Activated naive CD4-positive, alpha-beta T cell treated with anti-CD3 and anti-CD28 coated beads for 36 hours (primary cell): Measurements from ENCODE around the gene PIKFYVE. TPM values are rescaled to one million over a fixed set of nuclear protein-coding genes. Genes with fewer than 3 reads are reported as not detected.
"Not testable (repeated sequence)": the region's sequence is repeated elsewhere in the genome, so short reads cannot be mapped to it uniquely, and the experiment has no call there.

Experiments
- CTCF ChIA-PET: fragments of 350-600 bp; sonication (Branson Sonifier 250); formaldehyde crosslinking; loops from one replicate; lab custom pipeline; 2021; ENCODE audit warnings: antibody characterized with exemption; lab: Charles Lee
- DNase-seq: peaks from one replicate; pipeline ENCODE4 v3.0.0-alpha.2; 2020
- H3K27ac Mint-ChIP-seq: one replicate; pipeline ENCODE4 v1.8.0; 2021; ENCODE audit warnings: mild to moderate bottlenecking, mixed read lengths
- H3K27me3 Mint-ChIP-seq: one replicate; pipeline ENCODE4 v1.8.0; 2021; ENCODE audit warnings: low read depth, mixed read lengths
- H3K36me3 Mint-ChIP-seq: one replicate; pipeline ENCODE4 v1.8.0; 2021; ENCODE audit warnings: low read depth, mixed read lengths
- H3K4me1 Mint-ChIP-seq: one replicate; pipeline ENCODE4 v1.8.0; 2021; ENCODE audit warnings: low read depth, mixed read lengths
- H3K4me3 Mint-ChIP-seq: one replicate; pipeline ENCODE4 v1.8.0; 2021; ENCODE audit warnings: mild to moderate bottlenecking, moderate library complexity, mixed read lengths
- H3K9me3 Mint-ChIP-seq: one replicate; pipeline ENCODE4 v1.8.0; 2021; ENCODE audit warnings: mixed read lengths
- intact Hi-C: fragments of 100-400 bp; cut with micrococcal nuclease; formaldehyde crosslinking; loops from one replicate; pipeline ENCODE4 v1.15.1; 2023
- total RNA-seq, 2 experiments: library from RNA; stranded (reverse); gene quantifications; one replicate each; pipeline ENCODE4 v1.2.3, GENCODE V29; 2021

PIKFYVE gene
- total RNA-seq, 2 experiments from 2014 or later = 20.2 to 22.4 TPM

- Mint-ChIP-seq H3K27ac (no peak overlapping the region), H3K9me3 (no peaks in the 10 kb centered on the region), H3K4me1 (no peaks in the 10 kb centered on the region), H3K4me3 (no peak overlapping the region), H3K27me3 (peaks cover 9% of the 10 kb centered on the region), H3K36me3 (peaks cover under 1% of the 10 kb centered on the region)
- DNase-seq = no peak
- CTCF ChIA-PET = no interaction called here
- intact Hi-C loops = loop anchor here (10.0 kb wide), 1 partner anchor 1594 kb away; no protein-coding TSS in a partner anchor
Measured at GRCh38 chr2:208370881-208371633, 105.0 kb downstream of the PIKFYVE start.

- DNase-seq = no peak
- intact Hi-C loops = loop anchor here (10.0 kb wide), 1 partner anchor 1593 kb away; no protein-coding TSS in a partner anchor
- no peaks in the 10 kb centered on the region for H3K36me3 Mint-ChIP-seq
- CTCF ChIA-PET = no interaction called here
- H3K9me3 Mint-ChIP-seq = no peaks in the 10 kb centered on the region
- no peak overlapping the region for H3K27ac Mint-ChIP-seq
- H3K27me3 Mint-ChIP-seq = peaks cover 9% of the 10 kb centered on the region
- H3K4me1 Mint-ChIP-seq = no peaks in the 10 kb centered on the region
- no peak overlapping the region for H3K4me3 Mint-ChIP-seq
Measured at GRCh38 chr2:208371634-208371935, 105.5 kb downstream of the PIKFYVE start.

DNA sequence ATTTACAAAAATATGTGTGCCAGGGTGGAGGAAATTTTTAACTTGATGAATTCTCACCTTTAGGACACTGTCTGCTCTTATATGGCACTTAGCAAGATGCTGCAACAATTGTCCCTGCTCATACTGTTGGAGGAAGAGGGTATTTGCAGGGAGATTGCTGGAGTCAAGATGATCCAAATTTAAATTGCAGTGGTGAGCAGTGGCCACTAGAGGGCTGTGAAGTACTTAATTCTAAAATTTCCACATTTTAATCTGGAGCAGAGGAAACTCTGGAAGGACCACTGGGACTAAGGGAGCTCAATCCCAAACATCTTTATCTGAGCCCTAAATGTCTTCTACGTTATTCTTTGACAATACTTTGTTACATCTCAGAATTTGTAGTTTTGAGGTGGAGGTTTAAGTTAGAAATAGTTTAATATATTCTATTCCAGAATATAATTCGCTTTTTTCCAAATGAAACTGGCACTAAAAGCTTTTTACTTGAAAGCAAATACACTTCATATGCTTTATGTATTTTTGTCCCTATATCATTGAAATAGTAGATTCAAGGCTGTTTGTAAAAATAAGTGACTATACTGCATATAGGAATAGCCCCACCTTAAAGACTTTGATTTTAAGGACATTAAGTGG lies 107.5 kb downstream of the PIKFYVE start:
- Mint-ChIP-seq H3K4me1 (no peaks in the 10 kb centered on the region), H3K27ac (no peak overlapping the region), H3K4me3 (no peak overlapping the region), H3K27me3 (peaks cover 2% of the 10 kb centered on the region), H3K9me3 (no peaks in the 10 kb centered on the region), H3K36me3 (no peaks in the 10 kb centered on the region)
- DNase-seq = peak; percentile 45
- intact Hi-C loops = loop anchor here (1.0 to 10.0 kb wide), 3 partner anchors 198 to 1591 kb away; no protein-coding TSS in a partner anchor
- CTCF ChIA-PET = interaction anchor here (0.8 to 1.5 kb wide), 8 partner anchors 12 to 1588 kb away, joined by 3 to 4 read pairs (median 3); no protein-coding TSS in a partner anchor

GRCh38 chr2:208375491-208376068 lies 109.5 kb downstream of the PIKFYVE start:
- Mint-ChIP-seq H3K4me1 (no peaks in the 10 kb centered on the region), H3K9me3 (no peaks in the 10 kb centered on the region), H3K4me3 (no peak overlapping the region), H3K27ac (no peak overlapping the region), H3K36me3 (no peaks in the 10 kb centered on the region), H3K27me3 (peaks cover 5% of the 10 kb centered on the region)
- DNase-seq = no peak
- intact Hi-C loops = loop anchor here (10.0 kb wide), 1 partner anchor 1589 kb away; no protein-coding TSS in a partner anchor
- CTCF ChIA-PET = no interaction called here

DNA sequence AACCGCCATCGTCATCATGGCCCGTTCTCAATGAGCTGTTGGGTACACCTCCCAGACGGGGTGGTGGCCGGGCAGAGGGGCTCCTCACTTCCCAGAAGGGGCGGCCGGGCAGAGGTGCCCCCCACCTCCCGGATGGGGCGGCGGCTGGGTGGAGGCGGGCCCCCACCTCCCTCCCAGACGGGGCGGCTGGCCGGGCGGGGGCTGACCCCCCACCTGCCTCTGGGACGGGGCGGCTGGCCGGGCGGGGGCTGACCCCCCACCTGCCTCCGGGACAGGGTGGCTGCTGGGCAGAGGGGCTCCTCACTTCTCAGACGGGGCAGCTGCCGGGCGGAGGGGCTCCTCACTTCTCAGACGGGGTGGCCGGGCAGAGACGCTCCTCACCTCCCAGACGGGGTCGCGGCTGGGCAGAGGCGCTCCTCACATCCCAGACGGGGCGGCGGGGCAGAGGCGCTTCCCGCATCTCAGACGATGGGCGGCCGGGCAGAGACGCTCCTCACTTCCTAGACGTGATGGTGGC lies 111.3 kb downstream of the PIKFYVE start:
- DNase-seq, H3K27ac Mint-ChIP-seq, H3K9me3 Mint-ChIP-seq, H3K27me3 Mint-ChIP-seq, H3K36me3 Mint-ChIP-seq, H3K4me1 Mint-ChIP-seq, CTCF ChIA-PET, H3K4me3 Mint-ChIP-seq: not testable (repeated sequence)
- intact Hi-C loops = loop anchor here (10.0 kb wide), 1 partner anchor 1587 kb away; no protein-coding TSS in a partner anchor

- intact Hi-C loops = loop anchor here (10.0 kb wide), 1 partner anchor 1586 kb away; no protein-coding TSS in a partner anchor
- H3K27ac Mint-ChIP-seq = no peak overlapping the region
- H3K9me3 Mint-ChIP-seq = no peaks in the 10 kb centered on the region
- CTCF ChIA-PET = no interaction called here
- H3K4me3 Mint-ChIP-seq = no peak overlapping the region
- no peak for DNase-seq
- peaks cover 13% of the 10 kb centered on the region for H3K27me3 Mint-ChIP-seq
- H3K4me1 Mint-ChIP-seq = no peaks in the 10 kb centered on the region
- no peaks in the 10 kb centered on the region for H3K36me3 Mint-ChIP-seq
Measured at GRCh38 chr2:208379192-208379591, 113.1 kb downstream of the PIKFYVE start.

GRCh38 chr2:208384637-208385036 lies 118.6 kb downstream of the PIKFYVE start:
- CTCF ChIA-PET = no interaction called here
- no peak overlapping the region for H3K4me3 Mint-ChIP-seq
- intact Hi-C loops = no loop called here
- H3K4me1 Mint-ChIP-seq = no peaks in the 10 kb centered on the region
- no peak overlapping the region for H3K27ac Mint-ChIP-seq
- H3K27me3 Mint-ChIP-seq = peaks cover 19% of the 10 kb centered on the region
- no peaks in the 10 kb centered on the region for H3K9me3 Mint-ChIP-seq
- H3K36me3 Mint-ChIP-seq = no peaks in the 10 kb centered on the region
- DNase-seq = no peak

DNA sequence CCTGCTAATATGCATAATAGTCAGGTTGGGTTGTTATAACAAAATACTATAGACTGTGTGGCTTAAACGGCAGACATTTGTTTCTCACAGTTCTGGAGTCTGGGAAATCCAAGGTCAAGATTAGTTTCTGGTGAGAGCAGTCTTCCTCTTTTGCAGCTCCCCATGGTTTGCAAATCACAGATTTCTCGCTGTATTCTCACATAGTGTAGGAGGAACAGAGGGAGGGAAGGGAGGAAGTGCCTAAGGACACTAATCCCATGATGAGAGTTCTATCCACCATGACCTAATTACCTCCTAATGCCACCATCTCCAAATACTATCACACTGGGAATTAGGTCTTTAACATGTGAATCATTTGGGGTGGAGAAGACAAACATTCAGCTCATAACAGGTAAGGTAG lies 120.5 kb downstream of the PIKFYVE start:
- H3K27me3 Mint-ChIP-seq = peaks cover 22% of the 10 kb centered on the region
- no peaks in the 10 kb centered on the region for H3K36me3 Mint-ChIP-seq
- intact Hi-C loops = no loop called here
- no peak overlapping the region for H3K27ac Mint-ChIP-seq
- CTCF ChIA-PET = no interaction called here
- no peaks in the 10 kb centered on the region for H3K9me3 Mint-ChIP-seq
- no peaks in the 10 kb centered on the region for H3K4me1 Mint-ChIP-seq
- no peak for DNase-seq
- H3K4me3 Mint-ChIP-seq = no peak overlapping the region

GRCh38 chr2:208389940-208390339 lies 123.9 kb downstream of the PIKFYVE start:
- no peak for DNase-seq
- peaks cover 15% of the 10 kb centered on the region for H3K27me3 Mint-ChIP-seq
- CTCF ChIA-PET = interaction anchor here (0.9 kb wide), 1 partner anchor 17 kb away, joined by 3 read pairs; no protein-coding TSS in a partner anchor
- no peaks in the 10 kb centered on the region for H3K4me1 Mint-ChIP-seq
- no peak overlapping the region for H3K27ac Mint-ChIP-seq
- H3K9me3 Mint-ChIP-seq = peaks cover 15% of the 10 kb centered on the region
- H3K4me3 Mint-ChIP-seq = no peak overlapping the region
- intact Hi-C loops = no loop called here
- no peaks in the 10 kb centered on the region for H3K36me3 Mint-ChIP-seq

DNA sequence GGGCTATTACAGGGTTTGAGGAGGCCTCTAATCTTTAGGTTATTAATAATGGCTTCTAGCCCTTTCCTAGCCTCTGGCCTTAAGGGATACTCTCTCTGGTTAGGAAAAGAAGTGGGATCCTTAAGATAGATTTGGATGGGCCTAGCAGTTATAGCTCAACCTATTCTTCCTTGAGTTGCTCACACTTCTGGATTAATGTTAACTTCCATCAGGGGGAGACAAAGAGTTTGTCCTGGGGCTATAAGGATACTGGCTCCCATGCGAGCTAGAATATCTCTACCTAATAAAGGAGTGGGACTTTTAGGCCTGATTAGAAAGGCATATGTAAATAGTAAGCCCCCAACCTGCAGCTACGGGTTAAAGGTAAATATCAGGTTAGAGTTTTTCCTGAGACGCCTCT lies 126.2 kb downstream of the PIKFYVE start:
- Mint-ChIP-seq H3K4me3 (no peak overlapping the region), H3K9me3 (peaks cover 22% of the 10 kb centered on the region), H3K27me3 (peaks cover 8% of the 10 kb centered on the region), H3K4me1 (no peaks in the 10 kb centered on the region), H3K36me3 (no peaks in the 10 kb centered on the region), H3K27ac (no peak overlapping the region)
- DNase-seq = no peak
- intact Hi-C loops = no loop called here
- CTCF ChIA-PET = no interaction called here

DNA sequence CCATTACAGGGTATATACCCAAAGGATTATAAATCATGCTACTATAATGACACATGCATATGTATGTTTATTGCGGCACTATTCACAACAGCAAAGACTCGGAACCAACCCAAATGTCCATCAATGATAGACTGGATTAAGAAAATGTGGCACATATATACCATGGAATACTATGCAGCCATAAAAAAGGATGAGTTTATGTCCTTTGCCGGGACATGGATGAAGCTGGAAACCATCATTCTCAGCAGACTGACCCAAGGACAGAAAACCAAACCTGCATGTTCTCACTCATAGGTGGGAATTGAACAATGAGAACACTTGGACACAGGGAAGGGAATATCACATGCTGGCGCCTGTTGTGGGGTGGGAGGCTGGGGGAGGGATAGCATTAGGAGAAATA lies 130.7 kb downstream of the PIKFYVE start:
- H3K27me3 Mint-ChIP-seq, H3K4me1 Mint-ChIP-seq, H3K27ac Mint-ChIP-seq, H3K4me3 Mint-ChIP-seq, CTCF ChIA-PET, H3K36me3 Mint-ChIP-seq, DNase-seq: not testable (repeated sequence)
- intact Hi-C loops = loop anchor here (5.0 kb wide), 1 partner anchor 1801 kb away; no protein-coding TSS in a partner anchor
- H3K9me3 Mint-ChIP-seq = peaks cover 22% of the 10 kb centered on the region

GRCh38 chr2:208399201-208399600 lies 133.1 kb downstream of the PIKFYVE start:
- CTCF ChIA-PET = interaction anchor here (1.1 kb wide), 1 partner anchor 26 kb away, joined by 4 read pairs; no protein-coding TSS in a partner anchor
- DNase-seq = no peak

More at GRCh38 chr2:208399201-208399600, 133.1 kb downstream of the PIKFYVE start:
- Mint-ChIP-seq H3K9me3 (peaks cover 11% of the 10 kb centered on the region), H3K4me1 (no peaks in the 10 kb centered on the region), H3K27me3 (peaks cover 17% of the 10 kb centered on the region), H3K36me3 (no peaks in the 10 kb centered on the region), H3K4me3 (no peak overlapping the region), H3K27ac (no peak overlapping the region)
- intact Hi-C loops = loop anchor here (5.0 kb wide), 1 partner anchor 1798 kb away; no protein-coding TSS in a partner anchor
